T-helper 2 cell treated with Interferon-gamma antibody and Interleukin-4, amounts not matched to agents 100 ng/mL and 5 ng/mL, for 36 hours (primary cell): Measurements from ENCODE around the gene CUTC. TPM values are rescaled to one million over a fixed set of nuclear protein-coding genes. Genes with fewer than 3 reads are reported as not detected.

Experiments used
- total RNA-seq: library from RNA; stranded (reverse); gene quantifications from 2 replicates; pipeline ENCODE4 v1.2.3, GENCODE V29; 2022

CUTC gene
- total RNA-seq, 1 donor from 2014 or later, result 21.7 TPM

Other genes starting within 250 kb of the CUTC start
- not detected in 2 replicates for gene NKX2-3, start 199.3 kb upstream of the CUTC start, total RNA-seq
- gene SLC25A28, start 111.8 kb upstream of the CUTC start, total RNA-seq, result 47.8 and 53.1 TPM in 2 replicates
- gene ENTPD7, start 72.7 kb upstream of the CUTC start, total RNA-seq, result 7.9 and 8.3 TPM in 2 replicates
- 38.3 and 40.6 TPM in 2 replicates for gene COX15, start 107 bp upstream of the CUTC start, total RNA-seq
- gene ABCC2, start 50.4 kb downstream of the CUTC start, total RNA-seq, result 0.73 and 1.3 TPM in 2 replicates